GM18508 (cell line): Measurements from ENCODE around the gene ENTPD2.

Experiments
- ATAC-seq: cut with Tn5 transposase; IDR thresholded peaks from one replicate; pipeline ENCODE4 v1.9.1; 2021; ENCODE audit warnings: moderate number of reproducible peaks; ENCODE audit not compliant: insufficient read depth, unreplicated experiment

ENTPD2 gene

DNA sequence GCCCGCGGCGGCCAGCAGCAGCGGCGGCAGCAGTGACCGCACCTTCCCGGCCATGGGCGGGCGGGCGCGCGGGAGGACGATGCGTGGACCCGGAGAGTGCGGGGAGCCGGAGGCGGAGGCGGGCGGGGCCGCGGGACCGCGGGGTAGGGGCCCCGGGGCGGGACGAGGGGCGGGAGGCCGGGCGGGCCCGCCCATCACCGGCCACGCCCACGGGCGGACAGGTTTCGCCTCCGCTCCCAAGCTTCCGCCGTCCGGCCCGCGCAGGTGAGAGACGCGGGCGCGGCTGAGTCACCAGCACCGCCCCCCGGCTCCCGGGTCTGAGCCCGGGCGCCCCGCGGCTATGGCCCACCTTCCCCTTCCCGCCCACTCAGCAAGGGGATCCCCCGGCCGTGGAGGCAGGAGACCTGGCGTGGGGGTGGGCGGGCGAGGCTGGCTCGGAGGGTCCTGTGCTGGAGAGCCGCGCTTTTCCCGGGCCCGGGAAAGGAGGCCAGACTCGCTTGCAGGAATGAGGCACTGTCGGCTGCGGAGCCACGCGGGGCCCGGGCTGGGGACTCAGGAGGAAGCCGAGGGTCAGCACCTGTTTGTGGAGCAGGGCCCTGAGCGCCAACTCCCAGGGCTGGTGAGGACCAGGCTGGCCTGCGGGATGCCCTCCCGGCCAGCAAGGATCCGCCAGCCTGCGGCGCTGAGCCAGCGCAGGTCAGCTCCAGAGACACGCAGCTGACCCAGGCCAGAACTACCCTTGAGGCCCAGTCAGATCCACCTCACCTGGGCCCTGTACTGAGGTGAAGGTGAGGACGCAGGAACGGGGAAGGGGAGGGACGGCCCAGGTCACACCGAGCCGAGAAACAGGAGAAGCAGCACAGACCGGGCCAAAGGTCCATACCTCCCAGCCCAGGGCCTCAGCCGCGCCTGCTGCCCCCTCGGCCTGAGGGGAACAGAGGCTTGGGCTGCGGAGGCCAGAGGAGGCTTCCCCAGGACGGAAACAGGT lies at the start of gene ENTPD2:
TSS of gene ENTPD2 (minus strand) at position 118 of the 988 bp plus-strand sequence. CDS start at position 54, 64 bp downstream.
- no peak for ATAC-seq

DNA sequence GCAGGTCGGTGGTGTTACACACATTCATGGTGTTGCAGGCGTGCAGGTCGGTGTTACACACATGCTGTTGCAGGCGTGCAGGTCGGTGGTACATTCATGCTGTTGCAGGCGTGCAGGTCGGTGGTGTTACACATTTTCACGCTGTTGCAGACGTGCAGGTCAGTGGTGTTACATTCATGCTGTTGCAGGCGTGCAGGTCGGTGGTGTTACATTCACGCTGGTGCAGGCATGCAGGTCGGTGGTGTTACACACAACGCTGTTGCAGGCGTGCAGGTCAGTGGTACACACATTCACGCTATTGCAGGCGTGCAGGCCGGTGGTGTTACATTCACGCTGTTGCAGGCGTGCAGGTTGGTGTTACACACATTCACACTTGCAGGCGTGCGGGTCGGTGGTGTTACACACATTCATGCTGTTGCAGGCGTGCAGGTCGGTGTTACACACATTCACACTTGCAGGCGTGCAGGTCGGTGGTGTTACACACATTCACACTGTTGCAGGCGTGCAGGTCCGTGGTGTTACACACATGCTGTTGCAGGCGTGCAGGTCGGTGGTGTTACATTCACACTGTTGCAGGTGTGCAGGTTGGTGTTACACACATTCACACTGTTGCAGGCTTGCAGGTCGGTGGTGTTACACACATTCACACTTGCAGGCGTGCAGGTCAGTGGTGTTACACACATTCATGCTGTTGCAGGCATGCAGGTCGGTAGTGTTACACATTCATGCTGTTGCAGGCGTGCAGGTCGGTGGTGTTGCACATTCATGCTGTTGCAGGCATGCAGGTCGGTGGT lies 49.5 kb upstream of the ENTPD2 start:
- no peak for ATAC-seq

DNA sequence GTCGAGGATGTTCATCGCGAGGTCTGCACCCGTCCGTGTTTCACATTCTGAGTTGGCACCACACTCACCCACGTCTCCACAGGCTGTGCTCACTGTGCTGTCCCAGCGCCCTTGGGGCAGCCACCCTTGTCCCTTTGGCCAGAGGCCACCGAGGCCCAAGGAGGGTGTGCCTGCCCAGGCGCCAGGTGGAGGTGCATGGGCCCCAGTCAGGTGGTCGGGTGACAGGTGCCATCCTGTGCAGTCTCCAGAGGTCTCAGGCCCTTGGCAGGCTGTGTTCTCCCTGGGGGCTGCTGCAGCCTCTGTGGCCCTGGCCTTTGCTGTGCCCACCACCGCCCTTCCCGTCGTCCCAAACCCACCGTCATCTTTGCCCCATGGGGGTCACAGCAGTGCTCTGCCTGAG lies 45.4 kb upstream of the ENTPD2 start:
- no peak for ATAC-seq

DNA sequence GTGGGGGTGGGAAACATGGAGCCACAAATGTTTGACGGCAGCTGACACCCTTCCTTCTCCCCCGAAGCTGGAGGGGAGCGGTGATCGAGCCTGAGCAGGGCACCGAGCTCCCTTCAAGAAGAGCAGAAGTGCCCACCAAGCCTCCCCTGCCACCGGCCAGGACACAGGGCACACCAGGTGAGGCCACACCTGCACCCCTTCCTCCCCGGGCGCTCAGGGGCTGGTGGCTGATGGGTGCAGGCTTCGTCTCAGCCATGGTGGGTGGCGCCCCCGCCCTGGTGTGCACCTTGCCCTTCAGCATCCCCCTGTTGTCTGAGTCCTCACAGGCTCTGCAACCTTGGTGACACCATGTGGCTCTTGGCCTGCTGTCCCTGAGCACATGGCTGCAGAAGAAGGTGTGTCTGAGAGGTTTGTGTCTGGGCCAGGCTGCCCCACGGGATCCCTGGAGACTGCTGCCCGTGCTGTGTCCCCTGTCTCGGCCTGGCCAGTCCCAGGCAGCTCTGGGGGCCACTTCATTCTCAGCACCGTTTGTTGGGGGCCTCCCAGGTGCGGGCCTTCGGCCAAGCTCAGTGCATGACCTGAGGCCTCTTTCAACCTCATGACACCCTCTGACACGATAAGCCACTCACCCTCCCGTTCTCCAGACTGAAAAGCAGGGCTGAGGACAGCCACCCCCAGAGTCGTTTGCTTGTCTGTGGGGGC lies 44.1 kb upstream of the ENTPD2 start:
- ATAC-seq, result no peak

DNA sequence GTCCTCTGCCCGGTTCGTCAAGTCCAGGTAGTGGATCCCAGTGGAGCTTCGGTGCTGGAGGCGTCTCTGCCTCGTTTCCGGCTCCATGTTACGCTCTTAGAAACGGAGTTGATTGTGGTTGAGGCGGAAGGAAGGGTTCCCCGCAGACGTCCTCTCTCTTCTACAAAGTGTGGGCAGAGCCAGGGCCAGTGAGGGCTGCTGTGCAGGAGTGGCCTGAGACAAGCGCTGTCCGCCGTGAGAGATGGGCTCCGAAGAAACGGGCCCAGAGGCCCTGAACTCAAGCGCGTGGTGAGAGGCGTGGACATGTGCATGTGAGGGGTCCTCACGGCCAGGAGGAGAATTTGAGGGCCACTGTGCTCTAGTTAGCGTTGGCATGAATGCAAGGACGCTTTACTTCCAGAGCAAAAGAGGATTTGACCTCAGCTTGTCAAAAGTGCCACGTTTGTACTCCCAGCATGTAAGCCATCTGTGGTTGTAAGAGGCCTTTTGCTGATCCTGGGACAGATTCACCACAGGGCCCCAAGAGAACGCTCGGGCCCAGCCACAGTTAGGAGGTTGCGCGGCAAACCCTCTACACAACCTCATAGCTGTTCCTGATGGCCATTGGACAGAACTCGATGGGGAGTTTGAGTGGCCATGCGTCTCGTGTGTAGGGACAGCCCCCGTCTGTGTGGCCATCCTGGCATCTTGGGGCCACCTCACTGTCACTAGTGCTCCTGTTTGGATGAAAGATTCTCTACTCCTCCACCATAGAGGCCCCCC lies 43.1 kb upstream of the ENTPD2 start:
- ATAC-seq, result no peak

DNA sequence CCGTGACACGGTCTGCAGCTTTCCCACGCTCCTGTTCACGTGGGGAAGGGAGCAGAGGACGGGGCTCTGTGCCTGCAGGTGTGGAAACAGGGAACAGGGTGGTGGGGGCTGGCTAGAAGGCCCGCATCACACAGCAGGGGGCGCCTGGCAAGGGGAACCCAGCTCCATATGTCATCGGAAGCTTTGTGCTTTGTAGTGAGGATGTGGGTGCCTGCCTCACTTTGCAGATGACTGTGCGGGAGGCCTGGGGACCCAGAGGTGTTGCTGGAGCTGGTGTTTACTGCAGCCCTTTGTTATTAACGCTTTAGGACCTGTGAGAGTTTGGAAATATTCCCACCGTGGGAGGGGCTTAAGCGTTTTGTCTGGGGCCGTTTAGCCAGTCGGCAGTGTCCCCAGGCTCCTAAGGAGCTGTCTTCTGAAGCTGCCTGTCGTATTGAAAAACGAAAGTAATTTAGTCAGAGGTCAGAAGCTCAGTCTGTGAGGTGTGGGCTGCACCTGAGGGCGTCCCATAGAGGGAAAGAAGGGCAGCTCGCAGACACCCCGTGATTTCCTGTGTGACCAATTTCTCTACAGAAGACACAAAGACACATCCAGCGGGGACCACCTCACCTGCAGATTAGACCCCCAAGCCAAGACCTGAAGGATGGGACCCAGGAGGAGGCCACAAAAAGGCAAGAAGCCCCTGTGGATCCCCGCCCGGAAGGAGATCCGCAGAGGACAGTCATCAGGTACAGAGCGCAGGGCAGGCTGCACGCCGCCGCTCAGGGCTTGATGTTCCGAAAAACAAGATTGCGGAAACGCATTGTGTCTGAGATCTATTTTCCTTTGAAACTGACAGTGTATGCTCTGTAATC lies 42.0 kb upstream of the ENTPD2 start:
- peak; percentile 48 for ATAC-seq

DNA sequence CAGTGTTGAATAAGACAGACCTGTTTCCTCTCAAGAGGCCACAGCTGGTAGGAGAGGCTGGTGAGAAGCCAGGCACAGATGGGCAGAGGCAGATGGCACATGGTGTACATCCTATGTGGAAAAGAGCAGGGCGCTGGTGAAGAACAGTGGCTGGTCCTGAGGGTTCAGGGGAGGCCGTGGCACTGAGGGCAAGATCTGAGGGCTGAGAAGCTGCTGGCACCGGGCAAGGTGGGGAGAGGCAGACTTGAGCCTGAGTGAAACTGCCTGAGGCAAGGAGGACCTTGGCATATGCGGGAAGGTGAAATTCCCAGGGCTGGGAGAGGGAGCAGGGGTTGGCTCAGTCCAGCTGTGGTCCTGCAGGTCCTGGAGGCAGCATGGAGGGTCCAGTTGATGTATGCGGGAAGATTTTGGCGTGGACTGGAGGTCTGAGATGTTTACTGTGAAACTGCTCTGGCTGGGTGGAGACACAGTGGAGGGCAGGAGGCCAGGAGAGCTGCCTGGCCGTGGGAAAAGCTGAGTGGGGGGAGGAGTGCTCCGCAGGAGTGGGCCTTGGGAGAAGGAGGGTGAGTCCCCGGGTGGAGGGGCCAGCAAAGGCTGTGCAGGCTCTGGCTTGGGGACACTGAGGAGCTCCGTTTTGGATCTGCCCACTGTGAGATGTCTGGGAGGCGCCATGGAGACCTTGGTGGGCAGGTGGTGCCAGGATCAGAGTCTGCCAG lies 35.5 kb upstream of the ENTPD2 start:
- no peak for ATAC-seq

DNA sequence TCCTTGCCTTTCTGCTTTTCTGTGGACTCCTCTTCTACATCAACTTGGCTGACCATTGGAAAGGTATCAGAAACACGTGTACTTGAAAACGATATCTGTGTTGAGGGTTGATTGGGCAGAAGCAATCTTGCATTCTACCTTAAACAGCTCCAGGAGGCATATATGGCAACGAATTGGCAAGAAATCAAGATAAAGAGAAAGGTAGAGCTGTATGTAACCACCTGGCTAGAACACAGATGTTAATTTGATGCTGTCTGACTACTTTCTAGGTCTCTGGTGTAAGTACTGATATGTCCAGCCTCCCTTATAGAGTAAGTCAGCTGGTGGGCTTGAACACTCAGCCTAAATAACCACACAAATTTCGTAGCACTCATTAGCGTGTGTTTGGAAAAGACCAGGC lies 34.3 kb upstream of the ENTPD2 start:
- ATAC-seq, result no peak

DNA sequence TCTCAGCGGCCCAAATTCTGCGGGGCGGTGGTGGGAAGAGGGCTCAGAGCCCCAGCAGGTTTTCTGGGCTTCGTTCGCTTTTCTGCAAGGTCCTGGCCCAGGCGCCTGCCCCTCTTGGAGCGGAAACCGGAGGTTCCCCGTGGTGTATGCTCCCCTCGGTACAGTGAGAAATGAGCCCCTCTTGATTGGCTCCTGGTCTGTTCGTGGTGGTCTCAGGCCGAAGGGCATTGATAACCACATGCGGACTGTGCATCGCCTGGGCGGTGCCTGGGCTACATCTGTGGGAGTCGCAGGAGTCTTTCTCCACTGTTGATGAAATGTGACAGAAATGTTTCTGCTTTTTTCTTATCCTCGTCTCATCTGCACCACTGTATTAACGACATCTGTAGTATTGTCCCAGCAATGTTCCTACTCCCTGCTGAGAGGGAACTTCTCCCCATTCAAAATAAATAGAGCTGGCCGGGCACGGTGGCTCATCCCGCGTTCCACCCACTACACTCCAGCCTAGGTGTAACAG lies 33.6 kb upstream of the ENTPD2 start:
- ATAC-seq, result no peak

DNA sequence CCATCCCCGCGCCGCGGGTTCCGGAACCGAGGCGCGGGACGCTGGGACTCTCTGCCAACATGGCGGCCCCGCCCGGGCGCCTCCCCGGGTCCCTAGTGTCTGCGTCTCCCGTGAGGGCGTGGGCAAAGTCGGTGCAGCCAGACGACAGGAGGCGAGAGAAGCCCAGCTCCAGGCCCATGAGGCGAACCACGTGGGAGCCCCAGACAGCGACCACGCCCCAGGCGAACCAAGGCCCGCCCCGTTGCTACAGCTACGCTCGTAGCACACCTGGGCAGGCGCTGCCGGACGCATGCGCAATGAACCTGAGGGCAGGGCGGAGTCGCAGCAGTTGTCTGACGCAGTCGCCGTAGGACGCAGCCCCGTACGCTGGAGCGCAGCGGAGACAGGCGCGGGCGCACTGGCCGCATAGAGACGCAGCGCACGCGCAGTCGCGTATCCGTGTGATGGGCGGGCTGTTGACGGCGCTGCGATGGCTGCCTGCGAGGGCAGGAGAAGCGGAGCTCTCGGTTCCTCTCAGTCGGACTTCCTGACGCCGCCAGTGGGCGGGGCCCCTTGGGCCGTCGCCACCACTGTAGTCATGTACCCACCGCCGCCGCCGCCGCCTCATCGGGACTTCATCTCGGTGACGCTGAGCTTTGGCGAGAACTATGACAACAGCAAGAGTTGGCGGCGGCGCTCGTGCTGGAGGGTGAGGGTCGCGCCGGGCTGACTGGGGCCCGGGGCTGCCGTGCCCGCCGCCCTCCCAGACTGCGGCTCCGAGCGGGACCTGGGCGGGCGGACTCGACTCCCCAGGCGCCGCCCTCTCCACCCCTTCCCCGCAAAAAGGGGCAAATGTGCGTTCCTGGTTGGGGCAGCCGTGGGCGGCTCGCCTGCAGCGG lies 32.9 kb upstream of the ENTPD2 start, which contains the start of gene MAN1B1:
TSS of gene MAN1B1 (plus strand) at position 455 of the 878 bp plus-strand sequence. CDS start at position 470, 15 bp downstream.
- peak; percentile 68 for ATAC-seq

DNA sequence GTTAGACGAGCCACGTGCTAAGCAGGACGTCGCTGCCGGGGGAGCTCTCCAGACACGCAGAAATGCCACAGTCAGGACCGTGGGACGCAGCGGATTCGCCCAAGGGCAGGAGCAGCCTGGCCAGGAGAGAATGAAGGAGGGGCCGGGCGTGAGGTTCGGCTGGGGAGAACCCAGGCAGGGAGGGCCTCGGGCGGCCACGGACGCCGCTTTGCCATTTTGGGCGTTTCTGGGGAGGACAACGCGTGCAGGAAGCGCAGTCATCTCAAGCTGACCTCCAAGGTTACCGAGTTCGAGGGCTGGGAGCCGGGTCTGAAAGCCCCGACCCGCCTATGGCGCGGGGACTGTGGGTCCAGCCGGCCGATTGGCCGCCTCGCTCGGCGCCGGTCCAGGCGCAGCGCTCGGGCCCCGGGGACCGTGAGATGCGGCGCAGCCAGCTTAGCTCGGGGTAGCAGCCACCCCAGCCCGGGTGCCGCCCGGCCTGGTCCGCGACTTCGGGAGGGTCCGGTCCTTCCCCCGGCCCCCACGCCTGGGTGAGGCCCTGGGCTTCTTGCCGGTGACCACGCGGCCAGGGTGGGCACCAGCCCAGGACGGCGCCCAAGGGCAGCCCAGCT lies 32.2 kb upstream of the ENTPD2 start:
- ATAC-seq, result no peak

DNA sequence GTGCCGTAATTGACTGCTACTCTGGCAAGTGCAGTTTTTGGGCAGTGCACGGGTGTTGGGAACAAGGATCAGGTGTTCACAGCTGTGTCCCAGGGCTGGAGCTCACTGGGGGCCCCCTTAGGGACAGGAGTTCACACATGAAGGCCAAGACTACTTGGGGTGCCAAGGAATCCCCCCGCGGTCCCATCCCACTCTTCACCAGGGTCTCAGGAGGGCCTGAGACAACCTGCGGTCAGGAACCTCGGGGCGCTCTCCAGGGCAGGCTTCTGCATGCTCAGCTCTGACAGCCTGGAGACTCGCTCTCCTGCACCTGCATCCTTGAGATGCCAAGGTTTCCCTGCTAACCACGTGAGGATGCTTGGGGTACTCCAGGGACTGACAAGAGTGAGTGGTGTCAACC lies 30.7 kb upstream of the ENTPD2 start:
- no peak for ATAC-seq

DNA sequence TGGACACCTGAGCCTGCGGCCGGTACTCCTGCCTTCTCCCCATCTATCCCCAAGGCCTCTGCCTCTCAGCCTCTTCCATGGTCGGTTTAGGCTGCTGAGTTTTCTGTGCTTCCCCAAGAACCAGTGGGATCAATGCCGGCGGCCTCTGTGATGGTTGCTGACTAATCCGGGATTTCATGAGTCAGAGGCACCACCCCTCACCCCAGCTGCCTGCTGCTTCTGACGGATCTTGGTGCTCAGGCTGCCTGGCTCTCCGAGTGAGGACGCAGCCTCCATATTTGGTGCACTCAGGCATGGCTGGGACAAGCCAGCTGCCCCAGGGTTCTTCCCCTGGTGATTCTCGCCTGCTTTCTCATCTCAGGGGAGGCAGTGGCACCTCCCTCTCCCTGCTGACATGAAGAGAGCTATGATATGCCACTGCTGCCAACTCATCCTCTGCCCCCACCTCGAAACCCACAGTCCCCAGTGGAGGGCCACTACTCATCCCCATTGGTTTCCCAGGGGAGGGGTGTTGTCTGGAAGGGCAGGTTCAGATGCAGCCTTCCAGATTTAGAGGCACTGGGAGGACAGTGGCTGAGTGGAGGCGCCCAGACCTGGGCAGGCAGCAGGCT lies 29.6 kb upstream of the ENTPD2 start:
- ATAC-seq, result no peak

DNA sequence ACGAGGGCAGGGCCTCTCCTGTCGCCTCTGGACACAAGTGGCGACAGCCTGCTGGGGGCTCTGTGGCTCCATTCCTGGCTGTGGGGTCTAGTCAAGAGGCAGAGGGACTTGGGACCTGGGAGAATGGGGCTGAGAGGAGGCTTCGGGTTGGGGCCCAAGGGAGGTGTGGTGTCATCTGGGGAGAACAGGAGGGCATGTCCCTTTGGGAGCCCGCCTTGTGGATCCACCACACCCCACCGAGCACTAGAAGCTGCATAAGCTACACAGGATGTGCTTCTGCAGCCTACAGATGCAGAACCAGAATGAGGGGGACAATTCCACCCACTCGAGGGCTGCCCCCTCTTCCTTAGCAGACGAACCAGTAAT lies 29.0 kb upstream of the ENTPD2 start:
- ATAC-seq, result no peak

DNA sequence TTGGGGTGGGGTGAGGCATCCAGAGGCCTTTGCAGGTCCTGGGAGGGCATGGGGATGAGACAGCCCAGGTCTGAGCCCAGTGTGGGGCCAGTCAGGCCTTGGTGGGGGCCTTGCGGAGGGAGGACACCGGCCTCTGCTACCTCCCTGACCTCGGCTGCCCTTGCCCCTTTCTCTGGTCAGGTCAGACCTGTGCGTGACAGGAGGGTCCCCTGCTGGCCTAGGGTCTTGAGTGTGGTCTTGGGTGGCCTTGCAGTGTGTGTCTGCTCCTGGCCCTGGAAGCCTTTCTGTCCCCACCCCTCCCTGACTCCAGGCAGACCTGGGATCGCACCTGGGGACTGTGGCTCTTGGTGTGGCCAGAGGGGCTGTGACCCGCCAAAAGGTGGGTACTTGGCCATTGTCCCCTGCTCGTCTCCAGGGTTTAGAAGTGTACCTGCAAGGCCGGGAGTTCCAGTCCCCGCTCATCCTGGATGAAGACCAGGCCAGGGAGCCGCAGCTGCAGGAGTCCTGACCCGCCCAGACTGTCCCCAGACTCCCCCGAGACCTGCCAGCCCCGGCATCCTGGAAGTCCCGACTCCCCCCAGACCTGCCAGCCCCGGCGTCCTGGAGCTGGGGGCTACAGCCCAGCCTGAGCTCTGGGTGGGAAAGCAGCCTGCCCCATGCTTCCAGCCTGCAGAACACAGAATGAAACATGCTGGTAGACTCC lies 28.5 kb upstream of the ENTPD2 start:
- no peak for ATAC-seq
